Fibroblast of lung (primary cell): ENCODE data around the gene ITGB3.

ENCODE experiments used
- EZH2 ChIP-seq: IDR thresholded peaks from 2 replicates; pipeline ENCODE4 v1.5.1; 2012; ENCODE audit warnings: low read length, control low read depth, mild to moderate bottlenecking; ENCODE audit errors: missing control alignments
- TF ChIP-seq, protein P1 (sequence below), 2 donors: IDR thresholded peaks in 1 of 2; conservative IDR thresholded peaks in 1 of 2; 1 replicate in 1 of 2; 2 replicates in 1 of 2; pipeline ENCODE4 v1.5.1; 2011 to 2012; ENCODE audit warnings: low read length in 2 of 2, control low read depth in 1 of 2, inconsistent platforms in 1 of 2, low read depth in 1 of 2, mild to moderate bottlenecking in 1 of 2

DNA sequence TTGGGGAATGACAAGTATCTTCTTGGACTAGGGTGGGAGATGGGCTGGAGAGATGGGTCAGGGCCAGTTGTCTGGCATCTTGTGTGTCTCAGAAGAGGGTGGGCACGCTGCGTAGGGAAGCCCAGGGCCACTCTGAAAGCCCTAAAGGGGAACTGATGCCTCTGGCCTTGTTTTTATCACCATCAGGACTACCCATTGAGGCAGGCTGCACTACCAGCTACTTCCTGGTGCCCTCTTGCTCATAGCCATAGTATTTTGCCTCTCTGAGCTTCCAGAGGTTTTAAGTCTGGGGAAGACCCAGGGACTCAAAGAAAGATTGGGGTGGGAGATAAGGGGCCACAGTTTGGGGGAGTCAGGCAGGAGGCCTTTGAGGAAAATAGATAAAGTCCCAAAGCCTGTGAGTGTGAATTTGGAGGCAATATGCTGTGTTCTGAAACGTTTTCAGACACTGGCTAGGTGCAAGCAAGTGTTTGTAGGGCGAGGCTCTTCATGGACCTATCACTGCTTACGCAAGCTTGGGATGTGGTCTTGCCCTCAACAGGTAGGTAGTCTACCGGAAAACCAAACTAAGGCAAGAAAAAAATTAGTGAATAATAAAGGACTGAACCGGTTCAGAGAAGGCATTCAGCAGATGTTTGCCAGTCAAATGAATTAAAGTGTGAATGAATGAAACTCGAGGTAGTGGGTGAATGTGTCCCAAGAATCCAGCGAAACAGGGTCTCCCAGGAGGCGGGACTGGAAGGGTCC, 688 bp upstream of the ITGB3 start:
- TF ChIP-seq, protein P1, sequence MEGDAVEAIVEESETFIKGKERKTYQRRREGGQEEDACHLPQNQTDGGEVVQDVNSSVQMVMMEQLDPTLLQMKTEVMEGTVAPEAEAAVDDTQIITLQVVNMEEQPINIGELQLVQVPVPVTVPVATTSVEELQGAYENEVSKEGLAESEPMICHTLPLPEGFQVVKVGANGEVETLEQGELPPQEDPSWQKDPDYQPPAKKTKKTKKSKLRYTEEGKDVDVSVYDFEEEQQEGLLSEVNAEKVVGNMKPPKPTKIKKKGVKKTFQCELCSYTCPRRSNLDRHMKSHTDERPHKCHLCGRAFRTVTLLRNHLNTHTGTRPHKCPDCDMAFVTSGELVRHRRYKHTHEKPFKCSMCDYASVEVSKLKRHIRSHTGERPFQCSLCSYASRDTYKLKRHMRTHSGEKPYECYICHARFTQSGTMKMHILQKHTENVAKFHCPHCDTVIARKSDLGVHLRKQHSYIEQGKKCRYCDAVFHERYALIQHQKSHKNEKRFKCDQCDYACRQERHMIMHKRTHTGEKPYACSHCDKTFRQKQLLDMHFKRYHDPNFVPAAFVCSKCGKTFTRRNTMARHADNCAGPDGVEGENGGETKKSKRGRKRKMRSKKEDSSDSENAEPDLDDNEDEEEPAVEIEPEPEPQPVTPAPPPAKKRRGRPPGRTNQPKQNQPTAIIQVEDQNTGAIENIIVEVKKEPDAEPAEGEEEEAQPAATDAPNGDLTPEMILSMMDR (conservative IDR thresholded peaks at IDR 0.05 in 1 of 2, IDR thresholded peaks at IDR 0.05 in 1 of 2; ENCODE audit: low read depth in 1 of 2, low read length in 2 of 2): no peak
- no peak for TF ChIP-seq EZH2
